HepG2 (cell line): ENCODE data around the gene ORM1. TPM values are rescaled to one million over a fixed set of nuclear protein-coding genes. Genes with fewer than 3 reads are reported as not detected.

Source experiments
- ATAC-seq: fragments of 200-7000 bp; cut with Tn5 transposase; 3 replicates; pipeline ENCODE4 v1.9.1; 2020; ENCODE audit warnings: mild to moderate bottlenecking, moderate library complexity
- BruUV-seq: library from RNA; stranded (reverse); fragments of 400-500 nt; replicated peaks from 2 replicates; lab custom pipeline; 2021; lab: Mats Ljungman, UMichigan
- CTCF ChIA-PET: fragments of 300-600 bp; formaldehyde crosslinking; extraction: SDS; loops from one replicate; lab custom pipeline; 2021; ENCODE audit warnings: low total read pairs, inconsistent platforms, low intra/inter-chr PET ratio; lab: Yijun Ruan, JAX
- POLR2A ChIA-PET: fragments of 350-600 bp; sonication (Branson Sonifier 250); formaldehyde crosslinking; loops from one replicate; lab custom pipeline; 2020; ENCODE audit warnings: antibody characterized with exemption, inconsistent platforms; lab: Yijun Ruan, JAX
- DNase-seq: peaks from one replicate; pipeline ENCODE4 v3.0.0-alpha.2; 2015; ENCODE audit warnings: low spot score
- FAIRE-seq: peaks from 3 replicates; lab custom pipeline; 2011; peaks lifted over from hg19 to GRCh38; lab: Jason Lieb, UNC
- H2AFZ ChIP-seq: one replicate; pipeline ENCODE4 v1.6.1; 2011; ENCODE audit warnings: low read length, inconsistent platforms
- H3K27ac ChIP-seq: fragments of 300-600 bp; 3 replicates; pipeline ENCODE4 v1.8.0; 2011; ENCODE audit warnings: mixed run types, mild to moderate bottlenecking, mixed read lengths, low read length, inconsistent platforms; ENCODE audit not compliant: insufficient read depth; ENCODE audit errors: extremely low read length
- H3K27me3 ChIP-seq, 2 experiments: fragments of 200-600 bp in 1 of 2; 2 replicates in 1 of 2; 3 replicates in 1 of 2; pipeline versions ENCODE4 v1.6.0 to v1.8.0; 2011; ENCODE audit warnings: low read length in 2 of 2, mild to moderate bottlenecking in 2 of 2, moderate library complexity in 2 of 2, inconsistent platforms in 1 of 2; ENCODE audit not compliant: insufficient read depth in 2 of 2, control insufficient read depth in 1 of 2
- H3K36me3 ChIP-seq, 2 experiments: fragments of 200-600 bp in 1 of 2; replicated peaks in 1 of 2; 2 replicates in 1 of 2; 3 replicates in 1 of 2; pipeline versions ENCODE4 v1.5.1 to v1.8.0; 2011; ENCODE audit warnings: low read length in 2 of 2, inconsistent platforms in 1 of 2; ENCODE audit not compliant: insufficient read depth in 2 of 2, control insufficient read depth in 1 of 2
- H3K4me1 ChIP-seq: 2 replicates; pipeline ENCODE4 v1.5.1; 2012; ENCODE audit warnings: low read length, inconsistent platforms; ENCODE audit not compliant: insufficient read depth
- H3K4me2 ChIP-seq: 2 replicates; pipeline ENCODE4 v1.6.0; 2011; ENCODE audit warnings: low read depth, low read length, inconsistent platforms
- H3K4me3 ChIP-seq, 3 experiments: fragments of 200-600 bp in 1 of 3; sonication (generic), shearing (Covaris generic) in 1 of 3; replicated peaks in 1 of 3; 2 replicates each; pipeline ENCODE4 v1.5.1; 2011 to 2016; ENCODE audit warnings: low read length in 3 of 3, inconsistent platforms in 2 of 3, low read depth in 2 of 3, mild to moderate bottlenecking in 2 of 3, control low read depth in 1 of 3, mixed read lengths in 1 of 3; ENCODE audit not compliant: insufficient read depth in 1 of 3
- H3K79me2 ChIP-seq: one replicate; pipeline ENCODE4 v1.6.1; 2011; ENCODE audit warnings: low read length, inconsistent platforms; ENCODE audit not compliant: insufficient read depth
- H3K9ac ChIP-seq: 2 replicates; pipeline ENCODE4 v1.6.0; 2011; ENCODE audit warnings: mild to moderate bottlenecking, low read depth, low read length, inconsistent platforms; ENCODE audit not compliant: insufficient read depth
- H3K9me3 ChIP-seq: 2 replicates; pipeline ENCODE4 v1.5.1; 2012; ENCODE audit warnings: mild to moderate bottlenecking, low read length
- H4K20me1 ChIP-seq: 2 replicates; pipeline ENCODE4 v1.6.0; 2011; ENCODE audit warnings: inconsistent platforms, mild to moderate bottlenecking, low read length, moderate library complexity; ENCODE audit not compliant: insufficient read depth
- RAD21 ChIP-seq: fragments of 450-650 bp; formaldehyde crosslinking; IDR thresholded peaks from 2 replicates; pipeline ENCODE4 v1.5.0; 2020; ENCODE audit warnings: mild to moderate bottlenecking
- WGBS: methylation state at CpG from one replicate; pipeline ENCODE4 v1.1.6; 2017; ENCODE audit warnings: low lambda C conversion rate; 5-methylcytosine and 5-hydroxymethylcytosine counted together
- in situ Hi-C: cut with HindIII; loops from 2 replicates; pipeline ENCODE4 v1.10.0; 2017; ENCODE audit warnings: low pct_unique_long_range_greater_than_20kb; ENCODE audit not compliant: extremely low pct_ligation_motif_present
- intact Hi-C: fragments of 100-400 bp; cut with micrococcal nuclease; formaldehyde crosslinking; loops from one replicate; pipeline ENCODE4 v1.10.0; 2022; ENCODE audit not compliant: unreplicated experiment
- polyA plus RNA-seq, 8 experiments: library from polyadenylated mRNA; depleted of rRNA in 3 of 8; stranded (reverse) in 7 of 8; unstranded in 1 of 8; fragments of >200 nt; fragmentation: Illumina TruSeq in 4 of 8; extraction: Trizol in 4 of 8; gene quantifications; 2 replicates each; pipeline versions ENCODE4 v1.2.1 to v1.2.3, GENCODE V29; 2011 to 2016; ENCODE audit warnings: low read depth in 4 of 8, missing spikeins in 1 of 8, mixed read lengths in 1 of 8; ENCODE audit not compliant: insufficient read depth in 1 of 8
- total RNA-seq, 5 experiments: library from RNA; depleted of rRNA; stranded (reverse); fragments of >200 nt; fragmentation: Illumina TruSeq; extraction: Trizol; gene quantifications; 2 replicates each; pipeline ENCODE4 v1.2.3, GENCODE V29; 2016; ENCODE audit warnings: low read depth in 1 of 5
- TF ChIP-seq, protein P1 (sequence below), 2 experiments: sonication (generic) in 1 of 2; formaldehyde crosslinking in 1 of 2; IDR thresholded peaks; 2 replicates each; pipeline versions ENCODE4 v1.5.1 to v1.6.1; 2011 to 2020; ENCODE audit warnings: borderline replicate concordance in 1 of 2, low read depth in 1 of 2, low read length in 1 of 2, mild to moderate bottlenecking in 1 of 2, missing genetic modification reagents in 1 of 2, moderate library complexity in 1 of 2

The ORM1 gene
- total and polyA plus RNA-seq, 2 of the 13 experiments (the other 11 are each of a cell fraction or from before 2014, with no cell fraction given), result 699 to 1,180 TPM

GRCh38 chr9:114357911-114358328 lies 35.0 kb downstream of the ORM1 start:
- ChIA-PET CTCF (no interaction called here), POLR2A (no interaction called here)
- Histone ChIP-seq H3K27me3 (no peaks in the 10 kb centered on the region), H3K9me3 (no peaks in the 10 kb centered on the region), H3K4me2 (no peak overlapping the region), H3K4me1 (no peaks in the 10 kb centered on the region), H3K27ac (no peak overlapping the region), H3K36me3 (peaks cover 0 to 44% of the 10 kb centered on the region in 2 experiments; a peak in 3 of 5 replicates), H3K79me2 (no peaks in the 10 kb centered on the region), H3K9ac (no peak overlapping the region), H4K20me1 (no peaks in the 10 kb centered on the region), H3K4me3 (no peak overlapping the region), H2AFZ (no peak overlapping the region)
- ATAC-seq (no peak), FAIRE-seq (no peak), DNase-seq (no peak)
- in situ Hi-C loops, result no loop called here
- TF ChIP-seq, protein P1, sequence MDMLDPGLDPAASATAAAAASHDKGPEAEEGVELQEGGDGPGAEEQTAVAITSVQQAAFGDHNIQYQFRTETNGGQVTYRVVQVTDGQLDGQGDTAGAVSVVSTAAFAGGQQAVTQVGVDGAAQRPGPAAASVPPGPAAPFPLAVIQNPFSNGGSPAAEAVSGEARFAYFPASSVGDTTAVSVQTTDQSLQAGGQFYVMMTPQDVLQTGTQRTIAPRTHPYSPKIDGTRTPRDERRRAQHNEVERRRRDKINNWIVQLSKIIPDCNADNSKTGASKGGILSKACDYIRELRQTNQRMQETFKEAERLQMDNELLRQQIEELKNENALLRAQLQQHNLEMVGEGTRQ (IDR thresholded peaks at IDR 0.05; ENCODE audit: low read depth, low read length), result no peak
- TF ChIP-seq, protein P1 (CRISPR knock-in tag; IDR thresholded peaks at IDR 0.05; ENCODE audit: borderline replicate concordance), result no peak
- BruUV-seq, result no TSS peak
- 95% methylated on average over 5 of the region's 9 CpGs for WGBS
- intact Hi-C loops, result no loop called here

DNA sequence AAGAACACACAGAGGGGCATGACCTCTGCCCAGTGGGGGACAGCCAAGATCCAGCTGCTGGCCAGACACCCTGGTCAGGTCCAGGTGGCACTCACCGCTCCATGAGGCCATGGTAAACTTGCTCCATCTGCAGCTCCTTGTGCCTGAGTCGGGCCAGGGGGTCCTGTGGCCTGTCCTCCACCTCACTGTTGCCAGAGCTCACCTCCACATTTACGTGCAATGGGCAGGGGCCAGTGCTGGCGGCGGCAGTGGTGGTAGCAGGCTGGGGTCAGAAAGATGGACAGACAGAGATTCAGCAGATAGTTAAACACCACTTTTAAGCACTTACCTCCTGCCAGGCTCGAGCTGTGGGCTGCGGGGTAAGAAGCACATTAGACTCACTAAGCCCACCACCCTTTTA lies 36.9 kb downstream of the ORM1 start:
- ChIA-PET CTCF (no interaction called here), POLR2A (no interaction called here)
- Histone ChIP-seq H3K79me2 (no peaks in the 10 kb centered on the region), H3K9ac (no peak overlapping the region), H3K27me3 (no peaks in the 10 kb centered on the region), H3K4me3 (no peak overlapping the region), H3K36me3 (peaks cover 0 to 44% of the 10 kb centered on the region in 2 experiments; a peak in 3 of 5 replicates), H3K4me2 (no peak overlapping the region), H3K27ac (no peak overlapping the region), H3K4me1 (peaks cover 10% of the 10 kb centered on the region), H2AFZ (no peak overlapping the region), H3K9me3 (no peaks in the 10 kb centered on the region), H4K20me1 (no peaks in the 10 kb centered on the region)
- in situ Hi-C loops, result no loop called here
- FAIRE-seq, result no peak
- intact Hi-C loops, result no loop called here
- no peak for DNase-seq
- no peak for TF ChIP-seq RAD21 (CRISPR knock-in tag)
- BruUV-seq, result no TSS peak
- WGBS, result 97% methylated on average over 6 of the region's 7 CpGs
- ATAC-seq, result no peak
